SH-SY5Y (cell line): ENCODE measurements around the gene TRIM42.

Experiments
- GATA2 ChIP-seq: IDR thresholded peaks from 2 replicates; pipeline ENCODE4 v1.6.1; 2011; ENCODE audit warnings: mild to moderate bottlenecking, low read depth, low read length
- GATA3 ChIP-seq: IDR thresholded peaks from 2 replicates; pipeline ENCODE4 v1.6.1; 2011; ENCODE audit warnings: low read depth, mild to moderate bottlenecking, low read length, moderate library complexity

TRIM42 gene

GRCh38 chr3:140724856-140725812 lies 47.3 kb downstream of the TRIM42 start:
- TF ChIP-seq GATA3 (no peak), GATA2 (no peak)

- TF ChIP-seq GATA2 (no peak), GATA3 (no peak)
Measured at GRCh38 chr3:140726066-140726465, 48.2 kb downstream of the TRIM42 start.

GRCh38 chr3:140727886-140728285 lies 50.0 kb downstream of the TRIM42 start:
- TF ChIP-seq GATA3 (no peak), GATA2 (no peak)

GRCh38 chr3:140731440-140732119 lies 53.7 kb downstream of the TRIM42 start:
- TF ChIP-seq GATA2 (no peak), GATA3 (no peak)

GRCh38 chr3:140733623-140734022 lies 55.8 kb downstream of the TRIM42 start:
- TF ChIP-seq GATA2 (no peak), GATA3 (no peak)

- TF ChIP-seq GATA2 (no peak), GATA3 (no peak)
Measured at GRCh38 chr3:140736863-140737460, 59.1 kb downstream of the TRIM42 start.

- TF ChIP-seq GATA2 (no peak), GATA3 (no peak)
Measured at GRCh38 chr3:140742116-140742515, 64.3 kb downstream of the TRIM42 start.

- TF ChIP-seq GATA3 (no peak), GATA2 (no peak)
Measured at GRCh38 chr3:140748171-140748570, 70.3 kb downstream of the TRIM42 start.

GRCh38 chr3:140748903-140749302 lies 71.0 kb downstream of the TRIM42 start:
- TF ChIP-seq GATA2: no peak
- TF ChIP-seq GATA3: no peak
